Lower leg skin (tissue), 3 donors: ENCODE results near the gene NEDD8.

Experiments used
- CTCF ChIP-seq, 3 donors: fragments of 450-650 bp; IDR thresholded peaks; one replicate each; pipeline ENCODE4 v1.5.1; 2016; ENCODE audit warnings: antibody characterized with exemption in 3 of 3, mild to moderate bottlenecking in 3 of 3, moderate library complexity in 2 of 3
- POLR2A ChIP-seq, 2 donors: fragments of 450-650 bp; IDR thresholded peaks; one replicate each; pipeline ENCODE4 v1.6.1; 2016 to 2017; ENCODE audit warnings: antibody characterized with exemption in 2 of 2, mild to moderate bottlenecking in 1 of 2, moderate library complexity in 1 of 2

- TF ChIP-seq CTCF (IDR thresholded peaks at IDR 0.05) (no peak), POLR2A (IDR thresholded peaks at IDR 0.05) (no peak)
These were observed 60.5 kb downstream of the NEDD8 start, which contains the start of gene REC8 for GRCh38 chr14:24171422-24172260.
